Left hindlimb (tissue), 1 donor: Measurements from ENCODE around the gene MYEOV.

ENCODE experiments used
- DNase-seq: peaks from one replicate; pipeline ENCODE4 v3.0.0-alpha.2; 2018

Gene MYEOV

GRCh38 chr11:69343401-69344321 lies 49.7 kb downstream of the MYEOV start:
- DNase-seq = no peak

- no peak for DNase-seq
Observed at GRCh38 chr11:69344570-69345145, 50.7 kb downstream of the MYEOV start.
